ENCODE data around the gene TBC1D10A. TPM values are rescaled to one million over a fixed set of nuclear protein-coding genes. Genes with fewer than 3 reads are reported as not detected.

Gene TBC1D10A
- total RNA-seq, 2 donors from 2014 or later, result 31.5 to 54.2 TPM

DNA sequence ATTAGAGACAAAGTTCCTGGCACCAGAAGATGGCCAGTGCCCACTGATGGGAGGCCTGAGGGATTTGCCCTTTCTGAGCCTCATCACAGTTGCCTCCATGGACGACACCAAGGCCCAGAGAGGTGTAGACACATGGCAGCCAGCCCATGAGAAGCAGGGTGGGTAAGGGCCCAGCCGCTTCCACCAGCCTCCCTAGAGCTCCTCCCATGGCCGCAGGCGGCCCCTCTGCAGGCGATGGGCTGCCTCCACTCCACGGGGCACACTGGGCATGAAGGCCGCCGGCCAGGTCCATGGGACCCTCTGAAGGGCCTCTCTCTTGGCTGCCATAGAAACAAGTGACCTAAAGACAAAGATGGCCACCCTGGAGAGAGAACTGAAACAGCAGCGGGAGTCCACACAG is 44.6 kb upstream of the TBC1D10A start:
- no peaks in the 10 kb centered on the region for H3K36me3 ChIP-seq
- H3K27me3 ChIP-seq (replicated peaks; ENCODE audit: insufficient read depth), result no peaks in the 10 kb centered on the region
- no peak overlapping the region for H3K27ac ChIP-seq
- H3K4me3 ChIP-seq, result no peak overlapping the region
- no peaks in the 10 kb centered on the region for H3K9me3 ChIP-seq
- no peaks in the 10 kb centered on the region for H3K4me1 ChIP-seq (ENCODE audit: control insufficient read depth in 1 of 2, low read depth in 2 of 2)
- TF ChIP-seq, protein P1, sequence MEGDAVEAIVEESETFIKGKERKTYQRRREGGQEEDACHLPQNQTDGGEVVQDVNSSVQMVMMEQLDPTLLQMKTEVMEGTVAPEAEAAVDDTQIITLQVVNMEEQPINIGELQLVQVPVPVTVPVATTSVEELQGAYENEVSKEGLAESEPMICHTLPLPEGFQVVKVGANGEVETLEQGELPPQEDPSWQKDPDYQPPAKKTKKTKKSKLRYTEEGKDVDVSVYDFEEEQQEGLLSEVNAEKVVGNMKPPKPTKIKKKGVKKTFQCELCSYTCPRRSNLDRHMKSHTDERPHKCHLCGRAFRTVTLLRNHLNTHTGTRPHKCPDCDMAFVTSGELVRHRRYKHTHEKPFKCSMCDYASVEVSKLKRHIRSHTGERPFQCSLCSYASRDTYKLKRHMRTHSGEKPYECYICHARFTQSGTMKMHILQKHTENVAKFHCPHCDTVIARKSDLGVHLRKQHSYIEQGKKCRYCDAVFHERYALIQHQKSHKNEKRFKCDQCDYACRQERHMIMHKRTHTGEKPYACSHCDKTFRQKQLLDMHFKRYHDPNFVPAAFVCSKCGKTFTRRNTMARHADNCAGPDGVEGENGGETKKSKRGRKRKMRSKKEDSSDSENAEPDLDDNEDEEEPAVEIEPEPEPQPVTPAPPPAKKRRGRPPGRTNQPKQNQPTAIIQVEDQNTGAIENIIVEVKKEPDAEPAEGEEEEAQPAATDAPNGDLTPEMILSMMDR (IDR thresholded peaks at IDR 0.05), result no peak
- ATAC-seq (ENCODE audit: insufficient number of reproducible peaks, low FRiP score, low read depth), result no peak
- no peak for DNase-seq (ENCODE audit: low spot score)

DNA sequence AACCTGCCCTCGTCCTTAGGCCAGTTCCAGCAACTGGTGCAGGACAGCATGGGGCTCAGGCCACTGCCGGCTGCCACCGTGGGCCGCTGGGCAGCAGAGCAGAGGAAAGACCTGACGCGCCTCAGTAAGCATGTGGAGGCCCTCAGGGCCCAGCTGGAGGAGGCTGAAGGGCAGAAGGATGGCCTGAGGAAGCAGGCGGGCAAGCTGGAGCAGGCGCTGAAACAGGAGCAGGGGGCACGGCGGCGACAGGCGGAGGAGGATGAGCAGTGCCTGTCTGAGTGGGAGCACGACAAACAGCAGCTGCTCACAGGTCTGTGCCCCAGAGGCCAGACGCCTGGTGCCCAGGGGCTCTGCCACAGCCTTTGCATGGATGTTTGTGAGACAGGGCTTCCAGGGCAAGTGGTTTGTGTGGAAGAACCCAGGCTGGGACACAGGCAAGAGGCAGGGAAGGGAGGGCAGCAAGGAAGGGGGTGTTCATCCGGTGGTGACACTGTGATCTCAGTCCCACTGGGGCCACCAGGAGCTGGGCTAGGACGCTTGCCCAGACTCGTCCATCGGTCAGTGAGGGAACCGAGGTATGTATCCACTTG is 44.0 kb upstream of the TBC1D10A start:
- Histone ChIP-seq H3K4me1 (ENCODE audit: control insufficient read depth in 1 of 2, low read depth in 2 of 2) (no peaks in the 10 kb centered on the region), H3K4me3 (no peak overlapping the region), H3K36me3 (no peaks in the 10 kb centered on the region), H3K27me3 (replicated peaks; ENCODE audit: insufficient read depth) (no peaks in the 10 kb centered on the region), H3K27ac (no peak overlapping the region), H3K9me3 (no peaks in the 10 kb centered on the region)
- TF ChIP-seq, protein P1 (IDR thresholded peaks at IDR 0.05), result no peak
- DNase-seq (ENCODE audit: low spot score) (no peak), ATAC-seq (ENCODE audit: insufficient number of reproducible peaks, low FRiP score, low read depth) (no peak)

DNA sequence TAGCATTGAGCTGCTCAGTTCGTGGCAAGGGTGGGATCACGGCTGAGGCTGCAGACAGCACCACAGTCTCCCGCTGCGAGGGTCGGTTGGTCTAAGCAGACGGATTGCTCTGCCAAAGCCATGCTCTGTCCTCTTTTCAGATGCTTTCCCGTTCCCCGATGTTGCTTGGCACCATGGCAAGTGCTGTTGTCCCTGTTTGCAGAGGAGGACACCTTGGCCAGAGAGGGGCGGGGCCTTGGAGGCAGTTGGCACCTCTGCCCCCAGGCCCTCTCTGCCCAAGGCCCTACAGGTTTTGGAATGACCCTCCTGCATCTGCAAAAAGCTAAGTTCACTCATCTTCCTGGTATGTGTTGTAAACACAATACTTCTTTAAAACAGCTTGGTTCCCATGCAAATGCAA is 41.7 kb upstream of the TBC1D10A start:
- Histone ChIP-seq H3K27me3 (replicated peaks; ENCODE audit: insufficient read depth) (no peaks in the 10 kb centered on the region), H3K4me3 (no peak overlapping the region), H3K4me1 (ENCODE audit: control insufficient read depth in 1 of 2, low read depth in 2 of 2) (no peaks in the 10 kb centered on the region), H3K36me3 (no peaks in the 10 kb centered on the region), H3K27ac (no peak overlapping the region), H3K9me3 (no peaks in the 10 kb centered on the region)
- no peak for ATAC-seq (ENCODE audit: insufficient number of reproducible peaks, low FRiP score, low read depth)
- TF ChIP-seq, protein P1 (IDR thresholded peaks at IDR 0.05), result no peak
- DNase-seq (ENCODE audit: low spot score), result no peak

DNA sequence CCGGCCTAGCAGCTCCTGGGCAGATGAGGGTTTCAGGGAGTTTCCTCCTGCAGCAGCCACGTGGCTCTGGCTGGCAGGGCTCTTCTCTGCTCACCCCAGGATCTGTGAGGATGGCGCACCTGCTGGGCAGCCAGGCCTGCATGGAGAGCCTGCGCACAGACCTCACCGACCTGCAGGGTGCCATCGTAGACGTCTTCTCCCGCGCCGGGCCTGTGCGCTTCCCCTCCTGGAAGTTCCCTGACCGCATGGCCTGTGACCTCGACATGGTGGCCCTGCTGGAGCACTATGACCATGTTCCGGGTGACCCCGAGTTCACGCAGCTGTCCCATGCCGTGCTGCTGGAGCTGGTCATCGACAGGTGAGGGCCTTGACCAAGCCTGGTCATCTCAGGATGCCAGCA is 39.1 kb upstream of the TBC1D10A start:
- Histone ChIP-seq H3K36me3 (no peaks in the 10 kb centered on the region), H3K27ac (no peak overlapping the region), H3K27me3 (replicated peaks; ENCODE audit: insufficient read depth) (no peaks in the 10 kb centered on the region), H3K4me1 (ENCODE audit: control insufficient read depth in 1 of 2, low read depth in 2 of 2) (no peaks in the 10 kb centered on the region), H3K4me3 (no peak overlapping the region), H3K9me3 (no peaks in the 10 kb centered on the region)
- TF ChIP-seq, protein P1 (IDR thresholded peaks at IDR 0.05), result no peak
- no peak for DNase-seq (ENCODE audit: low spot score)
- ATAC-seq (ENCODE audit: insufficient number of reproducible peaks, low FRiP score, low read depth), result no peak

DNA sequence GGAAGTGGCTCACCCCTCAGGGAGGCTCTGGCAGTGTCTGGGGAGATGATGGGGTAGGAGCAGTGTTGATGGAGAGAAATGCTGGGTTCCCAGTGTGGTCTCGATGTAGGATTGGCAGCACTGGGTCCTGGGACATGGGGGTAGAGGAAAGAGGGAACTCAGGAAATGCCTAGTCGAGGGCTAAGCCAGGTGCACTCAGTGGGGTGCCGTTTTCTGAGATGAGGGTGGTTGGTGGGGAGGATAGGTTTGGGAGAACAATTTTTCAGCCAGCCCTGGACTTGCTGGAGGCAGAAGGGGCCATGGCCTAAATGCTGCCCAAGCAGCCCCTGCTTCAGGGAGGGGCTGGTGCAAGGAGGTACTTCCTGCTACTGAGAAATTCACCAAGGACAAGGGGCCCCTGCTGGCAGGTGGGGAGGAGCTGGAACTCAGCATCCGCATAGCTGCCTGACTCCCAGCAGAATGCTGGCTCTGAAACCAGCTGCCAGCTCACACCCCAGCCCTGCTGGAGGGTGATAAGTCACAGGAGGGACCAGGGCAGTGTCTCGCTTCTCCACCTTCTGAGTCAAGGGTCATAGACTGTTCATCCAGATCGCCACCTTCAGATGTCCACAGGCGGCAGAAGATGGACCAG is 36.0 kb upstream of the TBC1D10A start:
- H3K27ac ChIP-seq, result no peak overlapping the region
- TF ChIP-seq, protein P1 (IDR thresholded peaks at IDR 0.05), result no peak
- no peaks in the 10 kb centered on the region for H3K9me3 ChIP-seq
- ATAC-seq (ENCODE audit: insufficient number of reproducible peaks, low FRiP score, low read depth) (no peak), DNase-seq (ENCODE audit: low spot score) (no peak)
- H3K36me3 ChIP-seq, result no peaks in the 10 kb centered on the region
- peaks cover 0 to under 1% of the 10 kb centered on the region in 2 donors for H3K4me1 ChIP-seq (ENCODE audit: control insufficient read depth in 1 of 2, low read depth in 2 of 2)
- no peak overlapping the region for H3K4me3 ChIP-seq
- H3K27me3 ChIP-seq (replicated peaks; ENCODE audit: insufficient read depth), result no peaks in the 10 kb centered on the region
